H1 (cell line): ENCODE measurements around the gene KLF6. TPM values are rescaled to one million over a fixed set of nuclear protein-coding genes. Genes with fewer than 3 reads are reported as not detected.

Source experiments
- CTCF ChIA-PET: fragments of 300-600 bp; sonication (Branson Sonifier 250); formaldehyde crosslinking; loops from one replicate; lab custom pipeline; 2021; ENCODE audit not compliant: partially characterized antibody; lab: Charles Lee
- POLR2A ChIA-PET: fragments of 300-600 bp; sonication (Branson Sonifier 250); formaldehyde crosslinking; loops from one replicate; lab custom pipeline; 2021; ENCODE audit warnings: inconsistent platforms; ENCODE audit not compliant: partially characterized antibody; lab: Charles Lee
- DNase-seq, 2 experiments: peaks; one replicate each; pipeline versions ENCODE4 v3.0.0 to v3.0.0-alpha.2; 2010 to 2022; ENCODE audit warnings: low spot score in 2 of 2, low read depth in 1 of 2, mixed read lengths in 1 of 2
- FAIRE-seq: peaks from 2 replicates; lab custom pipeline; 2011; peaks lifted over from hg19 to GRCh38; lab: Jason Lieb, UNC
- H2AFZ ChIP-seq: 2 replicates; pipeline ENCODE4 v1.8.1; 2012; ENCODE audit warnings: low read length, inconsistent platforms
- H2AK5ac ChIP-seq: 2 replicates; pipeline ENCODE4 v1.6.1; 2013; ENCODE audit warnings: low read depth, low read length
- H2BK120ac ChIP-seq: replicated peaks from 2 replicates; pipeline ENCODE3; 2013; ENCODE audit warnings: low read depth, low read length, inconsistent platforms
- H2BK12ac ChIP-seq: 2 replicates; pipeline ENCODE4 v1.6.1; 2013; ENCODE audit warnings: low read depth, low read length
- H2BK15ac ChIP-seq: 2 replicates; pipeline ENCODE4 v1.6.1; 2013; ENCODE audit warnings: low read length
- H2BK20ac ChIP-seq: 2 replicates; pipeline ENCODE4 v1.6.1; 2013; ENCODE audit warnings: low read length
- H2BK5ac ChIP-seq: 2 replicates; pipeline ENCODE4 v1.6.1; 2013; ENCODE audit warnings: low read depth, low read length
- H3K14ac ChIP-seq: 2 replicates; pipeline ENCODE4 v1.6.1; 2013; ENCODE audit warnings: inconsistent platforms; ENCODE audit not compliant: insufficient read length
- H3K18ac ChIP-seq: 2 replicates; pipeline ENCODE4 v1.6.1; 2013; ENCODE audit warnings: low read length; ENCODE audit errors: extremely low read depth
- H3K23ac ChIP-seq: 2 replicates; pipeline ENCODE4 v1.6.1; 2013; ENCODE audit warnings: inconsistent platforms; ENCODE audit not compliant: insufficient read length
- H3K23me2 ChIP-seq: 2 replicates; pipeline ENCODE4 v1.6.1; 2013; ENCODE audit warnings: low read depth, low read length
- H3K27ac ChIP-seq: 2 replicates; pipeline ENCODE4 v1.6.1; 2011; ENCODE audit warnings: low read depth, low read length, inconsistent platforms
- H3K27me3 ChIP-seq, 4 experiments: replicated peaks in 1 of 4; 1 replicate in 1 of 4; 2 replicates in 3 of 4; pipeline versions ENCODE4 v1.6.1 to v1.8.1; 2011 to 2013; ENCODE audit warnings: low read length in 3 of 4, mild to moderate bottlenecking in 3 of 4, inconsistent platforms in 2 of 4, mixed read lengths in 2 of 4, moderate library complexity in 1 of 4; ENCODE audit not compliant: control insufficient read depth in 3 of 4, insufficient read depth in 3 of 4; ENCODE audit errors: extremely low read depth in 1 of 4
- H3K36me3 ChIP-seq, 4 experiments: 2 replicates each; pipeline versions ENCODE4 v1.6.1 to v1.8.1; 2011 to 2013; ENCODE audit warnings: mild to moderate bottlenecking in 4 of 4, low read length in 3 of 4, moderate library complexity in 2 of 4, control low read depth in 1 of 4, inconsistent platforms in 1 of 4; ENCODE audit not compliant: insufficient read depth in 4 of 4, control insufficient read depth in 2 of 4
- H3K4ac ChIP-seq: replicated peaks from 2 replicates; pipeline ENCODE3; 2013; ENCODE audit warnings: low read length, low read depth, mixed read lengths, inconsistent platforms; ENCODE audit not compliant: insufficient read length
- H3K4me1 ChIP-seq, 4 experiments: replicated peaks in 1 of 4; 1 replicate in 1 of 4; 2 replicates in 3 of 4; pipeline versions ENCODE4 v1.6.1 to v1.8.1; 2011 to 2013; ENCODE audit warnings: low read length in 3 of 4, inconsistent platforms in 2 of 4, mixed read lengths in 1 of 4; ENCODE audit not compliant: insufficient read depth in 4 of 4, control insufficient read depth in 3 of 4
- H3K4me2 ChIP-seq, 2 experiments: 2 replicates each; pipeline versions ENCODE4 v1.6.1 to v1.8.1; 2011 to 2013; ENCODE audit warnings: low read depth in 2 of 2, low read length in 2 of 2, control low read depth in 1 of 2, inconsistent platforms in 1 of 2, mild to moderate bottlenecking in 1 of 2; ENCODE audit not compliant: insufficient read depth in 1 of 2
- H3K4me3 ChIP-seq, 4 experiments: fragments of 200-600, 300-600 bp in 1 of 4; sonication (generic), shearing (Covaris generic), sonication (Bioruptor Twin) in 1 of 4; 2 replicates each; pipeline versions ENCODE4 v1.5.1 to v1.8.1; 2011 to 2016; ENCODE audit warnings: low read length in 4 of 4, low read depth in 3 of 4, control low read depth in 2 of 4, inconsistent platforms in 2 of 4, mild to moderate bottlenecking in 2 of 4, mixed read lengths in 1 of 4, moderate library complexity in 1 of 4; ENCODE audit not compliant: insufficient read depth in 2 of 4; ENCODE audit errors: extremely low read depth in 1 of 4
- H3K56ac ChIP-seq: replicated peaks from 2 replicates; pipeline ENCODE3; 2013; ENCODE audit warnings: low read depth, mild to moderate bottlenecking, mixed read lengths, low read length, inconsistent platforms; ENCODE audit not compliant: insufficient read length
- H3K79me1 ChIP-seq: 2 replicates; pipeline ENCODE4 v1.6.1; 2013; ENCODE audit warnings: low read depth, low read length, control low read depth
- H3K79me2 ChIP-seq, 2 experiments: 2 replicates each; pipeline versions ENCODE4 v1.6.1 to v1.8.1; 2012 to 2013; ENCODE audit warnings: low read length in 2 of 2, mild to moderate bottlenecking in 2 of 2, inconsistent platforms in 1 of 2; ENCODE audit not compliant: insufficient read depth in 2 of 2, control insufficient read depth in 1 of 2
- H3K9ac ChIP-seq, 4 experiments: replicated peaks in 1 of 4; 1 replicate in 1 of 4; 2 replicates in 3 of 4; pipeline versions ENCODE4 v1.6.1 to v1.8.1; 2011 to 2013; ENCODE audit warnings: low read depth in 3 of 4, low read length in 3 of 4, control low read depth in 2 of 4, mild to moderate bottlenecking in 2 of 4, moderate library complexity in 2 of 4, inconsistent platforms in 1 of 4; ENCODE audit errors: extremely low read depth in 1 of 4
- H3K9me3 ChIP-seq, 2 experiments: 2 replicates each; pipeline versions ENCODE4 v1.6.1 to v1.8.1; 2012 to 2013; ENCODE audit warnings: mild to moderate bottlenecking in 2 of 2, moderate library complexity in 2 of 2, control low read depth in 1 of 2, inconsistent platforms in 1 of 2, low read depth in 1 of 2, low read length in 1 of 2, mixed read lengths in 1 of 2; ENCODE audit not compliant: insufficient read depth in 2 of 2
- H4K20me1 ChIP-seq, 2 experiments: replicated peaks in 1 of 2; 2 replicates each; pipeline versions ENCODE3 to v1.8.1; 2011 to 2013; ENCODE audit warnings: inconsistent platforms in 2 of 2, low read length in 2 of 2, mild to moderate bottlenecking in 1 of 2; ENCODE audit not compliant: insufficient read depth in 2 of 2, control insufficient read depth in 1 of 2
- H4K5ac ChIP-seq: 2 replicates; pipeline ENCODE4 v1.6.1; 2013; ENCODE audit warnings: low read length, low read depth, mixed read lengths, inconsistent platforms; ENCODE audit not compliant: insufficient read length
- H4K8ac ChIP-seq: 2 replicates; pipeline ENCODE4 v1.8.0; 2013; ENCODE audit warnings: mild to moderate bottlenecking, moderate library complexity, low read length, inconsistent platforms; ENCODE audit not compliant: insufficient read depth; ENCODE audit errors: extremely low read depth
- H4K91ac ChIP-seq: replicated peaks from 2 replicates; pipeline ENCODE3; 2013; ENCODE audit warnings: low read length, mixed read lengths, inconsistent platforms; ENCODE audit not compliant: insufficient read length
- CBX8 ChIP-seq: fragments of 300-800, 300-1000 bp; sonication (generic); IDR thresholded peaks from 2 replicates; pipeline ENCODE4 v1.7.1; 2016; ENCODE audit warnings: low read depth, low read length, borderline replicate concordance
- EZH2 ChIP-seq: fragments of 200-600 bp; sonication (generic); IDR thresholded peaks from 2 replicates; pipeline ENCODE4 v1.7.1; 2012; ENCODE audit warnings: low read depth, mild to moderate bottlenecking, moderate library complexity, low read length, inconsistent platforms; ENCODE audit not compliant: severe bottlenecking
- GTF2F1 ChIP-seq: IDR thresholded peaks from 2 replicates; pipeline ENCODE4 v1.6.1; 2012; ENCODE audit warnings: low read depth, low read length, improper control_type of control experiment, borderline replicate concordance
- KDM1A ChIP-seq: fragments of 200-600, 300-600 bp; sonication (generic); IDR thresholded peaks from 2 replicates; pipeline ENCODE4 v1.7.1; 2016; ENCODE audit warnings: mild to moderate bottlenecking, low read length, borderline replicate concordance
- KDM5A ChIP-seq: fragments of 200-600 bp; IDR thresholded peaks from 2 replicates; pipeline ENCODE4 v1.7.1; 2012; ENCODE audit warnings: mild to moderate bottlenecking, low read length, inconsistent platforms, mixed read lengths
- NANOG ChIP-seq: IDR thresholded peaks from 2 replicates; pipeline ENCODE4 v1.6.1; 2011; ENCODE audit warnings: low read length, low read depth, mild to moderate bottlenecking, inconsistent platforms; ENCODE audit not compliant: insufficient read depth, poor library complexity, severe bottlenecking
- NRF1 ChIP-seq: IDR thresholded peaks from 2 replicates; pipeline ENCODE4 v1.6.1; 2011; ENCODE audit warnings: mild to moderate bottlenecking, low read depth, low read length, improper control_type of control experiment
- POLR2AphosphoS5 ChIP-seq: IDR thresholded peaks from 2 replicates; pipeline ENCODE4 v1.6.1; 2011; ENCODE audit warnings: low read depth, low read length
- POU5F1 ChIP-seq: IDR thresholded peaks from 2 replicates; pipeline ENCODE4 v1.6.1; 2011; ENCODE audit warnings: low read depth, mild to moderate bottlenecking, low read length, moderate library complexity
- SP4 ChIP-seq: IDR thresholded peaks from 2 replicates; pipeline ENCODE4 v1.6.1; 2012; ENCODE audit warnings: low read length, inconsistent platforms
- SUZ12 ChIP-seq: fragments of 200-600 bp; sonication (generic); IDR thresholded peaks from 2 replicates; pipeline ENCODE4 v1.6.1; 2012; ENCODE audit warnings: mild to moderate bottlenecking, inconsistent platforms, low read length, moderate library complexity, mixed read lengths
- YY1 ChIP-seq: IDR thresholded peaks from 2 replicates; pipeline ENCODE4 v1.6.1; 2011; ENCODE audit warnings: low read depth, mild to moderate bottlenecking, low read length
- WGBS, 2 experiments: shearing (Covaris generic) in 1 of 2; methylation state at CpG; one replicate each; pipeline versions ENCODE4 v1.1.6 to v1.1.7; 2013 to 2015; ENCODE audit warnings: low lambda C conversion rate in 2 of 2, mixed read lengths in 2 of 2, inconsistent platforms in 1 of 2, low coverage in 1 of 2, missing lambda C conversion rate in 1 of 2; ENCODE audit not compliant: insufficient replicate concordance in 2 of 2, insufficient coverage in 1 of 2, insufficient read length in 1 of 2; ENCODE audit errors: extremely low coverage in 1 of 2, missing lambda C conversion rate in 1 of 2; 5-methylcytosine and 5-hydroxymethylcytosine counted together
- polyA plus RNA-seq, 7 experiments: library from polyadenylated mRNA; depleted of rRNA in 3 of 7; stranded (reverse) in 5 of 7; unstranded in 2 of 7; fragments of >200 nt in 5 of 7; fragments of 200-250 nt in 2 of 7; gene quantifications; 1 replicate in 5 of 7; 2 replicates in 1 of 7; 4 replicates in 1 of 7; pipeline versions ENCODE4 v1.2.1 to v1.2.3, GENCODE V29; 2011 to 2013; ENCODE audit warnings: missing spikeins in 2 of 7, mixed read lengths in 2 of 7
- total RNA-seq: library from RNA; stranded (reverse); fragmentation: NEBNext Ultra II Directional; extraction: Animal tissue kit (Norgen Biotek cat#: 25700); gene quantifications from 2 replicates; pipeline ENCODE4 v1.2.1, GENCODE V29; 2021
- TF ChIP-seq, protein P1 (sequence below): IDR thresholded peaks from 2 replicates; pipeline ENCODE4 v1.6.1; 2012; ENCODE audit warnings: inconsistent platforms

Gene KLF6
- total and polyA plus RNA-seq, 2 of the 8 experiments (the other 6 are each of a cell fraction or from before 2014, with no cell fraction given), result 5.7 to 19.5 TPM

DNA sequence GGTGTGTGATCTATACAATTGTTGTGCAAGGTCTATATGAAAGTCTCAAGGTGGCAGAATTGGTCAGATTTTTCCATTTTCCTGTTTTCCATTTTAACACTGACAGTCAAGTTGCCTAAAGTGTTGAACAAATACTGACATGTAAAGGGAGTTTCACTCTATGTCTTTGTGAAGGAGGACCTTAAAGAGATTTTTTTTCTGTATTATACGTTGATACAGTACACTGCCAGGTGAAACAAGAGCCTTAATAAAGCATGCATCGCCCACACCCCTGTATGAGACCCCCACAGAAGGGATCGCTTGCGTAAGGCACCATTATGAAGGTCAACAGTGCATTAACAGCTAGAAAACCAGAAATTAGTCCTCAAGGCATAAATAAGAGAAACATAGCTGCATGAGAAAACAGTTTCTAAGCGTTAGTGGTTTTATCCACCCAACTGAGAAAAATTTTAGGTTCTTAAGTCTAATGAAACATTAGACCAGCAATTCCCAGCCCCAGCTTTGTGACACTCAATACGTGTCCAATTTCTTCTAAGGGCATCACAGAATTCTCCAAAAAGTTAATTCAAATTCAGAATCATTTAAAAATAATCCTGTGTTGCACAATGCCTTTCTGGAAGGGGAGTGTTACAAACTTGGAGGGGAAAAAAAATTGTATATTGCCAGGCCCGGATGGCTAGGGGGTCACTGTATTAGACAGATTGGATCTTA lies 6.9 kb downstream of the KLF6 start:
- Histone ChIP-seq H3K4me3 (no peak overlapping the region), H3K36me3 (peaks cover 25 to 52% (median 45%) of the 10 kb centered on the region in 4 experiments), H3K23me2 (peaks cover 3% of the 10 kb centered on the region), H2BK15ac (no peak overlapping the region), H4K20me1 (peaks cover 19 to 23% of the 10 kb centered on the region in 2 experiments), H3K23ac (no peak overlapping the region), H3K9ac (no peak overlapping the region), H3K79me2 (peaks cover 6 to 45% of the 10 kb centered on the region in 2 experiments), H2BK20ac (no peak overlapping the region), H3K27ac (no peak overlapping the region), H3K4me2 (no peak overlapping the region), H2AFZ (no peak overlapping the region), H3K56ac (no peak overlapping the region), H4K8ac (no peak overlapping the region), H4K5ac (no peak overlapping the region), H2BK12ac (no peak overlapping the region), H3K79me1 (peaks cover 22% of the 10 kb centered on the region), H2BK5ac (no peak overlapping the region), H4K91ac (no peak overlapping the region), H2BK120ac (no peak overlapping the region), H3K18ac (no peak overlapping the region), H2AK5ac (no peak overlapping the region), H3K27me3 (no peaks in the 10 kb centered on the region), H3K4me1 (peaks cover 2 to 14% (median 11%) of the 10 kb centered on the region in 4 experiments), H3K4ac (no peak overlapping the region), H3K9me3 (no peaks in the 10 kb centered on the region), H3K14ac (no peak overlapping the region)
- CTCF ChIA-PET, result interaction anchor here (0.5 to 1.4 kb wide), 5 partner anchors 13 to 538 kb away, joined by 3 to 4 read pairs (median 3); no protein-coding TSS in a partner anchor
- no peak for TF ChIP-seq CBX8
- no peak for TF ChIP-seq EZH2
- TF ChIP-seq POU5F1, result no peak
- no peak for TF ChIP-seq GTF2F1
- no peak for TF ChIP-seq NRF1
- TF ChIP-seq SP4, result no peak
- TF ChIP-seq YY1, result no peak
- TF ChIP-seq SUZ12, result no peak
- no peak for TF ChIP-seq POLR2AphosphoS5
- TF ChIP-seq KDM1A, result no peak
- TF ChIP-seq KDM5A, result no peak
- no peak for TF ChIP-seq NANOG
- TF ChIP-seq, protein P1, sequence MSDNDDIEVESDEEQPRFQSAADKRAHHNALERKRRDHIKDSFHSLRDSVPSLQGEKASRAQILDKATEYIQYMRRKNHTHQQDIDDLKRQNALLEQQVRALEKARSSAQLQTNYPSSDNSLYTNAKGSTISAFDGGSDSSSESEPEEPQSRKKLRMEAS, result no peak
- no peak for DNase-seq
- no peak for FAIRE-seq
- 93% methylated on average over 7 of the region's 7 CpGs; no CpG with 5 or more reads in 1 of the 2 experiments for WGBS, 2 experiments
- POLR2A ChIA-PET, result interaction anchor here (1.2 kb wide), 1 partner anchor 16 kb away, joined by 4 read pairs; no protein-coding TSS in a partner anchor
